ENCODE measurements around the gene TMEM179. TPM values are rescaled to one million over a fixed set of nuclear protein-coding genes. Genes with fewer than 3 reads are reported as not detected.

Gene TMEM179
- total and polyA plus RNA-seq, 2 donors (not counting 3 experiments of a cell fraction or from before 2014, with no cell fraction given) = 0.14 TPM; not detected in 1

DNA sequence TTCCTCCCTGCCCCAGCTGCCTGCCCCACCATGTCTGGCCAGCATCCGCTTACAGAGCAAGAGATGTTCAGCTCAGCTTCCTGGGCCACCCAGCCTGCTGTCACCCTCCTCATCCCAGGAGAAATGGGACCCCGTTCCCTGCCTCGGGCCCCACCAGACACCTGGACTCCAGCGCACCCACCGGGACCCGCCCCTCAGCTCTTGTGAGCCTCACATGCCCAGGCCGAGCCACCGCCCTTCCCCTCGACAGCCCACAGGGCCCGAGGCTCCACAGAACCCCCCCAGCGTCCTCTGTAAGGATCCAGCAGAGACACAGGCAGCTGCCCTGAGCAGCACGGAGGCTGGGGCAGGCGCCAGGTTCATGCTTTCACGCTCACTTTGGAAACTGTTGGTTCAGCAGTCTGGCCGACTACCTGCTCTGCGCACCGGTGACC, 43.4 kb downstream of the TMEM179 start:
- intact Hi-C loops (cut with micrococcal nuclease) (no loop called here), dilution Hi-C loops (cut with MboI; ENCODE audit: extremely low pct_ligation_motif_present, low sequenced_read_pairs) (no loop called here)
- Histone ChIP-seq H3K27ac (ENCODE audit: insufficient read depth, low read depth, low read length) (no peak overlapping the region), H4K20me1 (replicated peaks; ENCODE audit: control insufficient read depth, extremely low read depth, insufficient read depth, low read length) (no peaks in the 10 kb centered on the region), H3K9ac (replicated peaks; ENCODE audit: extremely low read depth, insufficient read depth, low read length) (no peak overlapping the region), H3K27me3 (ENCODE audit: control insufficient read depth in 2 of 2, insufficient read depth in 2 of 2, low read length in 2 of 2) (no peaks in the 10 kb centered on the region), H2AFZ (ENCODE audit: low read depth, low read length) (no peak overlapping the region), H3K79me2 (ENCODE audit: control insufficient read depth, insufficient read depth, low read length) (no peaks in the 10 kb centered on the region), H3K9me3 (replicated peaks; ENCODE audit: control insufficient read depth, insufficient read depth, low read length) (no peaks in the 10 kb centered on the region), H3K36me3 (ENCODE audit: control insufficient read depth in 2 of 2, extremely low read depth in 1 of 2, insufficient read depth in 2 of 2, low read length in 2 of 2) (no peaks in the 10 kb centered on the region), H3K4me2 (ENCODE audit: insufficient read depth, low read length) (no peak overlapping the region), H3K4me3 (replicated peaks in 1 of 3; ENCODE audit: insufficient read depth in 1 of 3, low read depth in 1 of 3, low read length in 3 of 3) (no peak overlapping the region), H3K9me1 (replicated peaks; ENCODE audit: control insufficient read depth, extremely low read depth, insufficient read depth, low read length) (no peaks in the 10 kb centered on the region), H3K4me1 (ENCODE audit: control insufficient read depth, extremely low read depth, insufficient read depth, low read length) (no peaks in the 10 kb centered on the region)
- DNase-seq (ENCODE audit: low read depth, low spot score) = no peak
- TF ChIP-seq EZH2 (IDR thresholded peaks at IDR 0.05; ENCODE audit: borderline replicate concordance, low read depth, low read length, severe bottlenecking) (no peak), FOS (IDR thresholded peaks at IDR 0.05; ENCODE audit: borderline replicate concordance, insufficient read depth, low read length) (no peak), MYC (IDR thresholded peaks at IDR 0.05; ENCODE audit: low read depth, low read length) (no peak), GATA2 (IDR thresholded peaks at IDR 0.05; ENCODE audit: insufficient read depth, insufficient read length, low read depth, low read length) (no peak), POLR2AphosphoS5 (IDR thresholded peaks at IDR 0.05; ENCODE audit: insufficient read depth, low read depth, low read length) (no peak), JUN (IDR thresholded peaks at IDR 0.05; ENCODE audit: borderline replicate concordance, insufficient read depth, insufficient read length, low read depth) (no peak), POLR2A (IDR thresholded peaks at IDR 0.05; ENCODE audit: low read depth, low read length) (no peak)
- TF ChIP-seq, protein P1, sequence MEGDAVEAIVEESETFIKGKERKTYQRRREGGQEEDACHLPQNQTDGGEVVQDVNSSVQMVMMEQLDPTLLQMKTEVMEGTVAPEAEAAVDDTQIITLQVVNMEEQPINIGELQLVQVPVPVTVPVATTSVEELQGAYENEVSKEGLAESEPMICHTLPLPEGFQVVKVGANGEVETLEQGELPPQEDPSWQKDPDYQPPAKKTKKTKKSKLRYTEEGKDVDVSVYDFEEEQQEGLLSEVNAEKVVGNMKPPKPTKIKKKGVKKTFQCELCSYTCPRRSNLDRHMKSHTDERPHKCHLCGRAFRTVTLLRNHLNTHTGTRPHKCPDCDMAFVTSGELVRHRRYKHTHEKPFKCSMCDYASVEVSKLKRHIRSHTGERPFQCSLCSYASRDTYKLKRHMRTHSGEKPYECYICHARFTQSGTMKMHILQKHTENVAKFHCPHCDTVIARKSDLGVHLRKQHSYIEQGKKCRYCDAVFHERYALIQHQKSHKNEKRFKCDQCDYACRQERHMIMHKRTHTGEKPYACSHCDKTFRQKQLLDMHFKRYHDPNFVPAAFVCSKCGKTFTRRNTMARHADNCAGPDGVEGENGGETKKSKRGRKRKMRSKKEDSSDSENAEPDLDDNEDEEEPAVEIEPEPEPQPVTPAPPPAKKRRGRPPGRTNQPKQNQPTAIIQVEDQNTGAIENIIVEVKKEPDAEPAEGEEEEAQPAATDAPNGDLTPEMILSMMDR (IDR thresholded peaks at IDR 0.05; ENCODE audit: extremely low read depth in 1 of 2, insufficient read depth in 1 of 2, low read depth in 1 of 2, low read length in 2 of 2) = no peak
- TF ChIP-seq, protein P2, sequence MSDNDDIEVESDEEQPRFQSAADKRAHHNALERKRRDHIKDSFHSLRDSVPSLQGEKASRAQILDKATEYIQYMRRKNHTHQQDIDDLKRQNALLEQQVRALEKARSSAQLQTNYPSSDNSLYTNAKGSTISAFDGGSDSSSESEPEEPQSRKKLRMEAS (IDR thresholded peaks at IDR 0.05; ENCODE audit: insufficient read depth, insufficient read length) = no peak
- BruUV-seq (replicated peaks) = no TSS peak
- ChIA-PET POLR2A (no interaction called here), CTCF (interaction anchor here (3.2 to 5.1 kb wide), 2 partner anchors 424 to 483 kb away, joined by 27 to 66 read pairs; no protein-coding TSS in a partner anchor)
- FAIRE-seq = no peak

All from endothelial cell of umbilical vein (primary cell).